ENCODE data around the gene CDK18.
"Not testable (repeated sequence)": the region's sequence is repeated elsewhere in the genome, so short reads cannot be mapped to it uniquely, and the experiment has no call there.

CDK18 gene

GRCh38 chr1:205504311-205505075, at the start of gene CDK18:
CDK18 (plus strand) TSS chr1:205504669; CDS start chr1:205523168, 18,499 bp downstream.
- peak; percentile 81 for DNase-seq (ENCODE audit: low spot score)

- no peak for DNase-seq (ENCODE audit: low spot score)
These were observed 49.5 kb upstream of the CDK18 start for GRCh38 chr1:205454903-205455335.

- no peak for DNase-seq (ENCODE audit: low spot score)
These were observed 48.7 kb upstream of the CDK18 start, which contains the start of gene BLACAT1 for GRCh38 chr1:205455581-205456382. BLACAT1 (minus strand) TSS chr1:205456045.

GRCh38 chr1:205456383-205456867, 48.0 kb upstream of the CDK18 start:
- no peak for DNase-seq (ENCODE audit: low spot score)

GRCh38 chr1:205456868-205457745, 47.4 kb upstream of the CDK18 start:
- no peak for DNase-seq (ENCODE audit: low spot score)

GRCh38 chr1:205458777-205459566, 45.5 kb upstream of the CDK18 start:
- peak; percentile 57 for DNase-seq (ENCODE audit: low spot score)

GRCh38 chr1:205465392-205465791, 39.1 kb upstream of the CDK18 start:
- no peak for DNase-seq (ENCODE audit: low spot score)

- no peak for DNase-seq (ENCODE audit: low spot score)
These were observed 37.8 kb upstream of the CDK18 start for GRCh38 chr1:205466595-205467220.

- DNase-seq (ENCODE audit: low spot score), result no peak
These were observed 34.3 kb upstream of the CDK18 start for GRCh38 chr1:205470131-205470530.

- no peak for DNase-seq (ENCODE audit: low spot score)
These were observed 31.6 kb upstream of the CDK18 start for GRCh38 chr1:205472737-205473441.

- DNase-seq (ENCODE audit: low spot score), result no peak
These were observed 31.0 kb upstream of the CDK18 start for GRCh38 chr1:205473475-205473874.

GRCh38 chr1:205473966-205474365, 30.5 kb upstream of the CDK18 start:
- no peak for DNase-seq (ENCODE audit: low spot score)

GRCh38 chr1:205474571-205474970, 29.9 kb upstream of the CDK18 start:
- no peak for DNase-seq (ENCODE audit: low spot score)

- no peak for DNase-seq (ENCODE audit: low spot score)
These were observed 28.6 kb upstream of the CDK18 start for GRCh38 chr1:205475855-205476254.

- DNase-seq (ENCODE audit: low spot score), result no peak
These were observed 27.8 kb upstream of the CDK18 start for GRCh38 chr1:205476648-205477047.

- DNase-seq (ENCODE audit: low spot score), result no peak
These were observed 27.2 kb upstream of the CDK18 start for GRCh38 chr1:205477121-205477758.

- no peak for DNase-seq (ENCODE audit: low spot score)
These were observed 26.7 kb upstream of the CDK18 start for GRCh38 chr1:205477759-205478247.

GRCh38 chr1:205478985-205479384, 25.5 kb upstream of the CDK18 start:
- DNase-seq (ENCODE audit: low spot score), result not testable (repeated sequence)

GRCh38 chr1:205480349-205480985, 24.0 kb upstream of the CDK18 start:
- no peak for DNase-seq (ENCODE audit: low spot score)
